Keratinocyte (primary cell): ENCODE results near the gene ZNF576. TPM values are rescaled to one million over a fixed set of nuclear protein-coding genes. Genes with fewer than 3 reads are reported as not detected.

Source experiments
- DNase-seq: peaks from one replicate; pipeline ENCODE4 v3.0.0-alpha.2; 2011; ENCODE audit warnings: low read depth, missing footprints, low spot score
- FAIRE-seq: peaks from 2 replicates; lab custom pipeline; 2011; peaks lifted over from hg19 to GRCh38; lab: Jason Lieb, UNC
- H2AFZ ChIP-seq: 2 replicates; pipeline ENCODE4 v1.6.0; 2012; ENCODE audit warnings: low read length, control low read depth, inconsistent platforms; ENCODE audit not compliant: control insufficient read depth
- H3K27ac ChIP-seq: 2 replicates; pipeline ENCODE4 v1.5.1; 2011; ENCODE audit warnings: low read length; ENCODE audit not compliant: control insufficient read depth, insufficient read depth
- H3K27me3 ChIP-seq: 3 replicates; pipeline ENCODE4 v1.6.0; 2011; ENCODE audit warnings: low read length; ENCODE audit not compliant: control insufficient read depth, insufficient read depth; ENCODE audit errors: extremely low read depth
- H3K36me3 ChIP-seq, 2 experiments: 2 replicates in 1 of 2; 3 replicates in 1 of 2; pipeline ENCODE4 v1.5.1; 2011; ENCODE audit warnings: low read length in 2 of 2, mild to moderate bottlenecking in 1 of 2; ENCODE audit not compliant: control insufficient read depth in 2 of 2, insufficient read depth in 2 of 2; ENCODE audit errors: extremely low read depth in 1 of 2
- H3K4me1 ChIP-seq: 3 replicates; pipeline ENCODE4 v1.5.1; 2011; ENCODE audit warnings: low read length; ENCODE audit not compliant: control insufficient read depth, insufficient read depth; ENCODE audit errors: extremely low read depth
- H3K4me2 ChIP-seq: 3 replicates; pipeline ENCODE4 v1.6.0; 2011; ENCODE audit warnings: low read depth, low read length; ENCODE audit not compliant: control insufficient read depth, insufficient read depth; ENCODE audit errors: extremely low read depth
- H3K4me3 ChIP-seq, 3 experiments: fragments of 200-600 bp in 1 of 3; sonication (generic) in 1 of 3; 2 replicates in 2 of 3; 3 replicates in 1 of 3; pipeline ENCODE4 v1.5.1; 2011 to 2016; ENCODE audit warnings: low read length in 3 of 3, mild to moderate bottlenecking in 3 of 3, control low read depth in 2 of 3, inconsistent platforms in 1 of 3, low read depth in 1 of 3, mixed read lengths in 1 of 3, mixed run types in 1 of 3, moderate library complexity in 1 of 3; ENCODE audit not compliant: control insufficient read depth in 2 of 3, insufficient read depth in 2 of 3; ENCODE audit errors: extremely low read depth in 1 of 3
- H3K79me2 ChIP-seq: 2 replicates; pipeline ENCODE4 v1.6.0; 2012; ENCODE audit warnings: low read length; ENCODE audit not compliant: control insufficient read depth, insufficient read depth
- H3K9ac ChIP-seq: 3 replicates; pipeline ENCODE4 v1.6.0; 2011; ENCODE audit warnings: low read length; ENCODE audit not compliant: control insufficient read depth, insufficient read depth; ENCODE audit errors: extremely low read depth
- H3K9me1 ChIP-seq: 3 replicates; pipeline ENCODE4 v1.6.0; 2011; ENCODE audit warnings: low read length; ENCODE audit not compliant: control insufficient read depth, insufficient read depth; ENCODE audit errors: extremely low read depth
- H3K9me3 ChIP-seq: 2 replicates; pipeline ENCODE4 v1.5.1; 2012; ENCODE audit warnings: low read depth, low read length; ENCODE audit not compliant: control insufficient read depth
- H4K20me1 ChIP-seq: 3 replicates; pipeline ENCODE4 v1.6.0; 2011; ENCODE audit warnings: low read length; ENCODE audit not compliant: control insufficient read depth, insufficient read depth; ENCODE audit errors: extremely low read depth
- EZH2 ChIP-seq: IDR thresholded peaks from one replicate; pipeline ENCODE4 v1.6.1; 2012; ENCODE audit warnings: inconsistent platforms, mild to moderate bottlenecking, low read length, moderate library complexity
- dilution Hi-C: fragments of 300-500 bp; cut with MboI; formaldehyde crosslinking; loops from one replicate; pipeline ENCODE4 v1.7.0; 2020; ENCODE audit warnings: low sequenced_read_pairs; ENCODE audit not compliant: extremely low pct_ligation_motif_present
- polyA plus RNA-seq, 5 experiments: library from polyadenylated mRNA; depleted of rRNA in 3 of 5; stranded (reverse) in 3 of 5; stranded (forward) in 1 of 5; unstranded in 1 of 5; fragments of >200 nt; gene quantifications; 1 replicate in 1 of 5; 2 replicates in 3 of 5; 3 replicates in 1 of 5; pipeline versions ENCODE4 v1.2.1 to v1.2.3, GENCODE V29; 2011 to 2012; ENCODE audit warnings: missing spikeins in 2 of 5, low read depth in 1 of 5, low replicate concordance in 1 of 5
- TF ChIP-seq, protein P1 (sequence below), 3 experiments: IDR thresholded peaks in 1 of 3; conservative IDR thresholded peaks in 1 of 3; optimal IDR thresholded peaks in 1 of 3; 2 replicates in 2 of 3; 3 replicates in 1 of 3; pipeline versions ENCODE3 to v1.5.1; 2011; ENCODE audit warnings: low read length in 3 of 3, mild to moderate bottlenecking in 3 of 3, moderate library complexity in 2 of 3, control low read depth in 1 of 3, inconsistent platforms in 1 of 3; ENCODE audit not compliant: insufficient read depth in 2 of 3; ENCODE audit errors: extremely low read depth in 1 of 3

The ZNF576 gene
- polyA plus RNA-seq, 1 donor (not counting 4 experiments of a cell fraction or from before 2014, with no cell fraction given) = 6.4 TPM

GRCh38 chr19:43638995-43639518 is 42.7 kb downstream of the ZNF576 start:
- TF ChIP-seq, protein P1, sequence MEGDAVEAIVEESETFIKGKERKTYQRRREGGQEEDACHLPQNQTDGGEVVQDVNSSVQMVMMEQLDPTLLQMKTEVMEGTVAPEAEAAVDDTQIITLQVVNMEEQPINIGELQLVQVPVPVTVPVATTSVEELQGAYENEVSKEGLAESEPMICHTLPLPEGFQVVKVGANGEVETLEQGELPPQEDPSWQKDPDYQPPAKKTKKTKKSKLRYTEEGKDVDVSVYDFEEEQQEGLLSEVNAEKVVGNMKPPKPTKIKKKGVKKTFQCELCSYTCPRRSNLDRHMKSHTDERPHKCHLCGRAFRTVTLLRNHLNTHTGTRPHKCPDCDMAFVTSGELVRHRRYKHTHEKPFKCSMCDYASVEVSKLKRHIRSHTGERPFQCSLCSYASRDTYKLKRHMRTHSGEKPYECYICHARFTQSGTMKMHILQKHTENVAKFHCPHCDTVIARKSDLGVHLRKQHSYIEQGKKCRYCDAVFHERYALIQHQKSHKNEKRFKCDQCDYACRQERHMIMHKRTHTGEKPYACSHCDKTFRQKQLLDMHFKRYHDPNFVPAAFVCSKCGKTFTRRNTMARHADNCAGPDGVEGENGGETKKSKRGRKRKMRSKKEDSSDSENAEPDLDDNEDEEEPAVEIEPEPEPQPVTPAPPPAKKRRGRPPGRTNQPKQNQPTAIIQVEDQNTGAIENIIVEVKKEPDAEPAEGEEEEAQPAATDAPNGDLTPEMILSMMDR (optimal IDR thresholded peaks at IDR 0.05 in 1 of 3, IDR thresholded peaks at IDR 0.05 in 1 of 3, conservative IDR thresholded peaks at IDR 0.05 in 1 of 3; ENCODE audit: extremely low read depth in 1 of 3, insufficient read depth in 2 of 3, low read length in 3 of 3) = no peak
- TF ChIP-seq EZH2 = no peak
- Histone ChIP-seq H3K4me1 (peaks cover 14% of the 10 kb centered on the region), H3K4me3 (peak overlapping the region; percentile 21 to 36 (median 32)), H4K20me1 (no peaks in the 10 kb centered on the region), H3K9ac (peak overlapping the region; percentile 9), H3K36me3 (no peaks in the 10 kb centered on the region), H3K9me3 (no peaks in the 10 kb centered on the region), H3K4me2 (peak overlapping the region; percentile 27), H2AFZ (no peak overlapping the region), H3K9me1 (no peaks in the 10 kb centered on the region), H3K79me2 (no peaks in the 10 kb centered on the region), H3K27ac (no peak overlapping the region), H3K27me3 (peaks cover 15% of the 10 kb centered on the region)
- dilution Hi-C loops = no loop called here
- FAIRE-seq = no peak
- DNase-seq = no peak

GRCh38 chr19:43639519-43640423 is 43.4 kb downstream of the ZNF576 start, which contains the start of gene CADM4:
CADM4 (minus strand) TSS chr19:43639850; CDS start chr19:43639790, 60 bp downstream.
- no peaks in the 10 kb centered on the region for H3K79me2 ChIP-seq
- no peak within 1 kb of the TSS for H3K27ac ChIP-seq
- no peaks in the 10 kb centered on the region for H4K20me1 ChIP-seq
- peaks cover 15% of the 10 kb centered on the region for H3K27me3 ChIP-seq
- H3K9me1 ChIP-seq = no peaks in the 10 kb centered on the region
- no peaks in the 10 kb centered on the region for H3K36me3 ChIP-seq
- peaks cover 8% of the 10 kb centered on the region for H3K4me1 ChIP-seq
- H3K4me3 ChIP-seq = peak within 1 kb of the TSS; percentile 49 to 58 (median 52)
- dilution Hi-C loops = no loop called here
- FAIRE-seq (no peak), DNase-seq (no peak)
- no peak for TF ChIP-seq EZH2
- TF ChIP-seq, protein P1 (optimal IDR thresholded peaks at IDR 0.05 in 1 of 3, IDR thresholded peaks at IDR 0.05 in 1 of 3, conservative IDR thresholded peaks at IDR 0.05 in 1 of 3; ENCODE audit: extremely low read depth in 1 of 3, insufficient read depth in 2 of 3, low read length in 3 of 3) = no peak
- H3K4me2 ChIP-seq = peak within 1 kb of the TSS; percentile 74
- no peaks in the 10 kb centered on the region for H3K9me3 ChIP-seq
- H3K9ac ChIP-seq = peak within 1 kb of the TSS; percentile 9
- peak within 1 kb of the TSS; percentile 66 for H2AFZ ChIP-seq
